K562 (cell line): Measurements from ENCODE around the gene CARD14.

Experiments used
- HDAC6 ChIP-seq: IDR thresholded peaks from 2 replicates; pipeline ENCODE4 v1.6.1; 2012; ENCODE audit warnings: low read depth, mild to moderate bottlenecking, control low read depth, inconsistent platforms, low read length, moderate library complexity
- HIVEP1 ChIP-seq: fragments of 250-450 bp; sonication (Bioruptor Pico); IDR thresholded peaks from 2 replicates; pipeline ENCODE4 v1.4.0; 2020; ENCODE audit warnings: mild to moderate bottlenecking
- MTA3 ChIP-seq: fragments of 450-650 bp; formaldehyde crosslinking; IDR thresholded peaks from 2 replicates; pipeline ENCODE4 v1.6.1; 2017; ENCODE audit warnings: mild to moderate bottlenecking, borderline replicate concordance
- NR3C1 ChIP-seq: sonication (generic); formaldehyde crosslinking; IDR thresholded peaks from 2 replicates; pipeline ENCODE4 v1.8.1; 2022; ENCODE audit warnings: missing genetic modification reagents
- POLR2A ChIP-seq: fragments of 450-650 bp; conservative IDR thresholded peaks from 2 replicates; pipeline ENCODE4 v1.6.1; 2016
- RCOR1 ChIP-seq, 2 experiments: IDR thresholded peaks; 2 replicates each; pipeline ENCODE4 v1.6.1; 2012; ENCODE audit warnings: low read depth in 2 of 2, low read length in 2 of 2, borderline replicate concordance in 1 of 2, improper control_type of control experiment in 1 of 2
- STAT6 ChIP-seq: sonication (generic); formaldehyde crosslinking; IDR thresholded peaks from 2 replicates; pipeline ENCODE4 v1.8.1; 2023; ENCODE audit warnings: mild to moderate bottlenecking, missing genetic modification reagents
- ZNF174 ChIP-seq: fragments of 250-450 bp; sonication (Bioruptor Pico); IDR thresholded peaks from 2 replicates; pipeline ENCODE4 v1.4.0; 2020; ENCODE audit warnings: mild to moderate bottlenecking
- ZNF384 ChIP-seq: IDR thresholded peaks from 2 replicates; pipeline ENCODE4 v1.6.1; 2012; ENCODE audit warnings: low read depth, low read length, improper control_type of control experiment

GRCh38 chr17:80209765-80210164 lies 39.9 kb downstream of the CARD14 start:
- TF ChIP-seq NR3C1 (CRISPR knock-in tag): no peak
- TF ChIP-seq STAT6 (CRISPR knock-in tag): no peak
- TF ChIP-seq POLR2A: no peak
- TF ChIP-seq HIVEP1 (CRISPR knock-in tag): no peak
- no peak for TF ChIP-seq ZNF174 (CRISPR knock-in tag)
- no peak for TF ChIP-seq MTA3
- no peak for TF ChIP-seq RCOR1 (IDR thresholded peaks at IDR 0.05; ENCODE audit: borderline replicate concordance in 1 of 2, low read depth in 2 of 2, low read length in 2 of 2)
- TF ChIP-seq ZNF384: no peak
- no peak for TF ChIP-seq HDAC6
